Lung (tissue), 12 donors: ENCODE results near the gene MEN1. TPM values are rescaled to one million over a fixed set of nuclear protein-coding genes. Genes with fewer than 3 reads are reported as not detected.

Experiments
- ATAC-seq: fragments of 200-7000 bp; cut with Tn5 transposase; one replicate; pipeline ENCODE4 v1.9.1; 2020; ENCODE audit warnings: moderate number of reproducible peaks; ENCODE audit not compliant: insufficient read depth, low FRiP score
- DNase-seq, 3 donors: peaks; one replicate each; pipeline ENCODE4 v3.0.0-alpha.2; 2013 to 2017
- H3K27ac ChIP-seq, 2 donors: one replicate each; pipeline ENCODE4 v1.5.1; 2013; ENCODE audit warnings: mild to moderate bottlenecking in 2 of 2, moderate library complexity in 2 of 2, control low read depth in 1 of 2, inconsistent platforms in 1 of 2, low read depth in 1 of 2, low read length in 1 of 2
- H3K27me3 ChIP-seq, 3 donors: one replicate each; pipeline ENCODE4 v1.5.1; 2013; ENCODE audit warnings: low read length in 2 of 3; ENCODE audit not compliant: control insufficient read depth in 3 of 3, insufficient read depth in 3 of 3
- H3K36me3 ChIP-seq, 4 donors: one replicate each; pipeline ENCODE4 v1.5.1; 2013; ENCODE audit warnings: low read length in 4 of 4, mild to moderate bottlenecking in 1 of 4, moderate library complexity in 1 of 4; ENCODE audit not compliant: control insufficient read depth in 4 of 4, insufficient read depth in 4 of 4
- H3K4me1 ChIP-seq, 5 donors: one replicate each; pipeline ENCODE4 v1.5.1; 2013; ENCODE audit warnings: low read length in 5 of 5, mild to moderate bottlenecking in 2 of 5, moderate library complexity in 1 of 5; ENCODE audit not compliant: control insufficient read depth in 5 of 5, insufficient read depth in 5 of 5
- H3K4me3 ChIP-seq: one replicate; pipeline ENCODE4 v1.5.1; 2013; ENCODE audit warnings: mild to moderate bottlenecking, control low read depth, moderate library complexity
- H3K9ac ChIP-seq, 2 donors: one replicate each; pipeline ENCODE4 v1.5.1; 2013; ENCODE audit warnings: low read length in 2 of 2, control low read depth in 1 of 2; ENCODE audit not compliant: insufficient read depth in 1 of 2
- H3K9me3 ChIP-seq, 4 donors: one replicate each; pipeline ENCODE4 v1.5.1; 2013; ENCODE audit warnings: low read length in 3 of 4, mild to moderate bottlenecking in 1 of 4, moderate library complexity in 1 of 4; ENCODE audit not compliant: control insufficient read depth in 4 of 4, insufficient read depth in 3 of 4
- WGBS, 2 donors: extraction: QIAGEN DNeasy Blood & Tissue Kit; methylation state at CpG; one replicate each; pipeline ENCODE4 v1.1.7; 2013; 5-methylcytosine and 5-hydroxymethylcytosine counted together
- polyA plus RNA-seq, 2 donors: library from polyadenylated mRNA; stranded (reverse); fragments of 200-250 nt; gene quantifications; one replicate each; pipeline ENCODE4 v1.2.1, GENCODE V29; 2013
- total RNA-seq, 2 donors: library from RNA; depleted of rRNA in 1 of 2; stranded (reverse); fragments of >200 nt in 1 of 2; gene quantifications; one replicate each; pipeline ENCODE4 v1.2.1, GENCODE V29; 2014 to 2021
- TF ChIP-seq, protein P1 (sequence below): IDR thresholded peaks from 2 replicates; pipeline ENCODE4 v1.5.1; 2012; ENCODE audit warnings: mild to moderate bottlenecking; ENCODE audit errors: control extremely low read depth, extremely low read depth
- donor health status: control.
- donor health status: control.
- donor health status: Bipolar disorder and iron deficiency.
- donor health status: healthy.
- donor health status: DM: yes; HTN: yes; CAD: no.

Gene MEN1
- total and polyA plus RNA-seq, 4 donors, result 15.0 to 24.9 (median 18.6) TPM

- Histone ChIP-seq H3K4me1 (peaks cover 0 to 24% (median 14%) of the 10 kb centered on the region in 5 donors), H3K27ac (peak overlapping the region in 1 of 2 donors; percentile 57), H3K9ac (no peak overlapping the region)
Observed at GRCh38 chr11:64801158-64801464, 9.2 kb downstream of the MEN1 start.

GRCh38 chr11:64800303-64801157 lies 9.8 kb downstream of the MEN1 start:
- peaks cover 0 to 34% (median 23%) of the 10 kb centered on the region in 4 donors for H3K36me3 ChIP-seq
- peak overlapping the region; percentile 0 for H3K4me3 ChIP-seq
- WGBS, 2 donors, result 57 to 66% methylated on average over 26 of the region's 26 CpGs
- DNase-seq (no peak), ATAC-seq (no peak)
- peak overlapping the region in 1 of 2 donors; percentile 57 for H3K27ac ChIP-seq
- TF ChIP-seq, protein P1, sequence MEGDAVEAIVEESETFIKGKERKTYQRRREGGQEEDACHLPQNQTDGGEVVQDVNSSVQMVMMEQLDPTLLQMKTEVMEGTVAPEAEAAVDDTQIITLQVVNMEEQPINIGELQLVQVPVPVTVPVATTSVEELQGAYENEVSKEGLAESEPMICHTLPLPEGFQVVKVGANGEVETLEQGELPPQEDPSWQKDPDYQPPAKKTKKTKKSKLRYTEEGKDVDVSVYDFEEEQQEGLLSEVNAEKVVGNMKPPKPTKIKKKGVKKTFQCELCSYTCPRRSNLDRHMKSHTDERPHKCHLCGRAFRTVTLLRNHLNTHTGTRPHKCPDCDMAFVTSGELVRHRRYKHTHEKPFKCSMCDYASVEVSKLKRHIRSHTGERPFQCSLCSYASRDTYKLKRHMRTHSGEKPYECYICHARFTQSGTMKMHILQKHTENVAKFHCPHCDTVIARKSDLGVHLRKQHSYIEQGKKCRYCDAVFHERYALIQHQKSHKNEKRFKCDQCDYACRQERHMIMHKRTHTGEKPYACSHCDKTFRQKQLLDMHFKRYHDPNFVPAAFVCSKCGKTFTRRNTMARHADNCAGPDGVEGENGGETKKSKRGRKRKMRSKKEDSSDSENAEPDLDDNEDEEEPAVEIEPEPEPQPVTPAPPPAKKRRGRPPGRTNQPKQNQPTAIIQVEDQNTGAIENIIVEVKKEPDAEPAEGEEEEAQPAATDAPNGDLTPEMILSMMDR, result no peak
- peaks cover 0 to 24% (median 14%) of the 10 kb centered on the region in 5 donors for H3K4me1 ChIP-seq
- no peaks in the 10 kb centered on the region for H3K9me3 ChIP-seq
- no peak overlapping the region for H3K9ac ChIP-seq
- H3K27me3 ChIP-seq, result no peaks in the 10 kb centered on the region

More at GRCh38 chr11:64801158-64801464, 9.2 kb downstream of the MEN1 start:
- no peak for ATAC-seq
- Histone ChIP-seq H3K36me3 (peaks cover 0 to 36% (median 20%) of the 10 kb centered on the region in 4 donors), H3K9me3 (no peaks in the 10 kb centered on the region), H3K4me3 (peak overlapping the region; percentile 0), H3K27me3 (no peaks in the 10 kb centered on the region)
- TF ChIP-seq, protein P1, result no peak
- DNase-seq, result no peak
- WGBS, 2 donors, result 60 to 70% methylated on average over 9 of the region's 9 CpGs

GRCh38 chr11:64799623-64800302 lies 10.6 kb downstream of the MEN1 start:
- 63 to 70% methylated on average over 14 of the region's 14 CpGs for WGBS, 2 donors
- H3K4me3 ChIP-seq, result no peak overlapping the region
- peak in 1 of 3 donors; percentile 45 for DNase-seq
- TF ChIP-seq, protein P1, result no peak
- H3K9ac ChIP-seq, result no peak overlapping the region
- no peak for ATAC-seq
- H3K36me3 ChIP-seq, result peaks cover 0 to 30% (median 16%) of the 10 kb centered on the region in 4 donors
- no peaks in the 10 kb centered on the region for H3K27me3 ChIP-seq
- H3K4me1 ChIP-seq, result peaks cover 0 to 24% (median 14%) of the 10 kb centered on the region in 5 donors
- H3K9me3 ChIP-seq, result no peaks in the 10 kb centered on the region
- peak overlapping the region in 1 of 2 donors; percentile 57 for H3K27ac ChIP-seq
